ENCODE measurements around the gene ASMTL.

GRCh38 chrX:1389181-1389992 is 63.3 kb downstream of the ASMTL start:
- TF ChIP-seq ELF4 (IDR thresholded peaks at IDR 0.05) (no peak), BHLHE40 (IDR thresholded peaks at IDR 0.05; ENCODE audit: borderline replicate concordance) (no peak), ZNF384 (IDR thresholded peaks at IDR 0.05) (no peak), HDGF (IDR thresholded peaks at IDR 0.05; ENCODE audit: borderline replicate concordance) (no peak), NFRKB (IDR thresholded peaks at IDR 0.05) (no peak)
